GM18499 (cell line): Measurements from ENCODE around the gene MSL3.

Source experiments
- ATAC-seq: cut with Tn5 transposase; IDR thresholded peaks from one replicate; pipeline ENCODE4 v1.9.1; 2021; ENCODE audit warnings: moderate number of reproducible peaks; ENCODE audit not compliant: insufficient read depth, unreplicated experiment

MSL3 gene

DNA sequence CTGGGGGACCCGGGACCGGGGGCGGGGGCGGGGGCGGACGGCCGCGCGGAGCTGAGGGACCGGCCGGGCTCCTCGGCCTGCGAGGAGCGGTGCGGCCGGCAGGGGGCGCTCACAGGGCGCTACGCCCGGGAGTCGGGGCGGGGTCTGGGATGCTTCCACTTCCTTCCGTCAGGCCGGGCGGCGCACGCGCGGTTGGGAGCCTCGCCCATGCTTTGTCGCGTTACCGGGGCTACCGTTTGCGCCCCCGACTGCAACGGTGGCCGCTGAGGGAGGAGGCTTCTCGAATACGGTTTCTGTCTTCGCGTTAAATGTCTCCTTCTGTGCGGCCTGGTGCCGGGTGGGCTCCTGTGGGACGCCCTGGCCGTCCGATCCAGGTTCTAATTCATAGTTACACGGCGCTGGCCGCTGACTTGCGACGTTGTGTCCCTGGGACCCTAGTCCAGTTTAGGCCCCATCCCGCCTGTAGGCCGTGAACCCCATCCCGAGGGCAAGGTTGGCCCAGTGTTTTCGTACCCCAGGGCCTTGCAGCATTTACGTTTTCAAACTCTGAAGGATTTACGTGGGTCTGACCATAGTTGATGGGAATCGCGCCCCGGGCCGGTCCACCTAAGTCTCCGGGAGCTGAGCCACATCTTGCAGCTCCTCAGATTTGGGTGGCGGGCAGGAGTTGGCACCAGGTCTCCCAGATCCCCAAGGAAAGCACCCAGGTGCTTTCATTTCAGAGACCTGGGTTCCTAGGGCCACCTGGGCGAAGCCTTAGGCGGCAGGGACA lies 549 bp downstream of the MSL3 start:
- ATAC-seq = no peak

DNA sequence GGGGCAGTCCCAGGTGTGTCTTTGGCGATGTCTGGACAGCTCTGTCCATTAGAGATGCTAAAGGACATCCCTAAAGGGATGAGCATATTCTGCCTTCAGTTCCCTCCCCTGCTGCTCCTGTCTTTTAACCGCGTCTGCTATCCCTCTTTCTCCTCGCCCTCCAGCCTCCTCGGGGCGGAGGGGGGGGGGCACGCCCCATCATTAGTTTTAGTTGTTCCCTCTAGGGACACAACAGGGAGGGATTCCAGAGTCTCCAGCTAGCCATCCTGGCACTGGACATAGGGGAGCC lies 1.1 kb downstream of the MSL3 start:
- no peak for ATAC-seq

DNA sequence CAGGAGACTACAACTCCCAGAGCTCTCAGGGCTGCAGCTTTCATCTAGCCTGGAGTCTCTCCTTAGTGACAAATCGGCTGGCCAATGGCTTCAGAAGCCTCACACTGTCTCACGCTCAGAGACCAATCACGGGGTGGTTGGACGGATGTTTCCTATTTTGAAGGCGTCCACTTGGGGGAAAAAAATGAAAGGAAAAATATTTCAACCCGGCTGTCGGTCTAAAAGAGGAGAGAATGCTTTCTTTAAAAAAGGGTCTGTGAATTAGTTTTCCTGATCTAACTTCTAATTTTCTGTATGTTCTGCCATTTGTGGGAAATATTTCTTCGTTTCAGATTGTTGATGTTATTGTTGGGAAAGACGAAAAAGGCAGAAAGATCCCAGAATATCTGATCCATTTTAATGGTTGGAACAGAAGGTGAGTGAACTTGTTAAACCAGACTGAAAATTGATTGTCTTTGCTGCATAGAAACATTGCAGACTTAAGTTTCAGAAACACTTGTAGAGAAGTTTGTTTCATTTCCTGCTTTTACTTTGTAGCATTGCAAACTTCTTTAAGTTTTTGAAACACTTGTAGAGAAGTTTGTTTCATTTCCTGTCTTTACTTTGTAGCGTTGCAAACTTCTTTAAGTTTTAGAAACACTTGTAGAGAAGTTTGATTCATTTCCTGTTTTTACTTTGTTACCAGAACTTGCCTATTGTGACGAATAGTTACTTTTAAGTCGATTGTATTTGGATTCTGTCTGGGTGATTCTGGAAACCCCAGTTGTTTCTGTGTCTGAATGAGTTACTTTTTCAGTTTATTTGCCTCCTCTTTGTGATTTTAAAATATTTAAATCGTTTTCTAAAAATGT lies 1.6 kb downstream of the MSL3 start:
- peak; percentile 68 for ATAC-seq

DNA sequence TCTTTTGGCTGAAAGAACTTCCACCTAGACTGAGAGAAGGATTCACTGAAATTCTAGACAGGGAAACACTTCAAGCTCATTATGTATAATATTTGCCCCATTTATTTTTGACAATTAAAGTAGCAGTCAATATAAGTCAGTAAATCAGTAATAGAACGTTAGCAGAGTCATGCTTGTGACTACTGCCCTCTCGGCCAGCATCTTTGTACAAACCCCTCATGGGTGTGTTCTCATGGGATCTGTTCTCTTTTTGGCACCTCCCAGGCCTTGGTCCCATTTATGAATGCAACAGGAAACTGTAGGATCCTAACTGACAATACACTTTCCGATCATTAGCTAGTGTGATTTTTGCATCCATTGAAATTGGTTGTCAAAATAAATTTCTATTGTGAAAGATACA lies 2.9 kb downstream of the MSL3 start:
- no peak for ATAC-seq

DNA sequence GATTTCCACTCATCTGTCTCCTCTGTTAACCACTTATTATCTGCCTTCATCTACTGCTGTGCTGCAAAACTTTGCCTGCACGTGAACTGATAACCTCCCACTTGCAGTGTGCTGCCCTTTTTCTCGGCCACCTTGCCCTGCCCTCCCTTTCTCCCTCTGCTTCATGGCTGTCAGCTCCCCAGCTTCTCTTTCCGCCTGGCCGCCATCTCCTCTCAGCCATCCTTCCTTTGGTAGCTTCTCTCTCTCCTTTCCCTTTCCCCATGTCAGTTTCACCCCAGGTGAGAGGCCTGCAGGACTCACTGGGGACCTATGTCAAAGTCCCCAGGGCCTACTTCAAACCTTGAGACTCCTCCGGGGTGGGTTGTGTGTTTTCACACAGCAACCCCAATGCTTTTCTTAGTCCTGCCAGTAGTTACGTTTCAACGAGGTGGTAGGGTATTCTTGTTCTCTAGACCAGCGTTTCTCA lies 6.6 kb downstream of the MSL3 start:
- no peak for ATAC-seq

DNA sequence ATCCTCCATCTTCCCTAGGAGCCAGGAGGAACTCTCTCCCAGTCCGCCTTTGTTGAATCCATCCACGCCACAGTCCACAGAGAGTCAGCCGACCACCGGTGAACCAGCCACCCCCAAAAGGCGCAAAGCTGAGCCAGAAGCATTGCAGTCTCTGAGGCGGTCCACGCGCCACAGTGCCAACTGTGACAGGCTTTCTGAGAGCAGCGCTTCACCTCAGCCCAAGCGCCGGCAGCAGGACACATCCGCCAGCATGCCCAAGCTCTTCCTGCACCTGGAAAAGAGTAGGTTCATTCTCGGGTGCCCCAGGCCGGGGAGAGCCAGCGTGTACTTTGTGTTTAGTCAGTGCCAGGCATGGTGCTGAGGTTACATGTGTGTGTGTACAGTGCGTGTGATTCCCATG lies 7.4 kb downstream of the MSL3 start:
- no peak for ATAC-seq

DNA sequence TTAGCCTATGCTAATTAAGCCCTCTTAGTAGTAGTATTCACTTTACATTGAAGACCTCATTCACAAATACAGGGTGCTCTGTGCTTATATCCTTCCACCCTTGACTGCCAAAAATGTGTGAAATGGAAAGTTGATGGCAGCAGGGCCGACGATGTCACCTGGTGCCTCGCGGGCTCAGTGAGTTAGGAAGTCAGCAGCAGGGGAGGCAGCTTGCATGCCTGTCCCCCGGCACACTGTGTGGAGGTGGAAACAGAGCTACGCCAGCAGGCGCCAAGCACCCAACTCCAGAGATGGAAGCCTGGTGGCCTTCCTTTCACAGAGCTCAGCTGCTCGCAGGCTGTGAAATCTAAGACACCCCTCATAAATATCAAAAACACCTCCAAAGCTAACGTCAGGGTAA lies 8.4 kb downstream of the MSL3 start:
- no peak for ATAC-seq

DNA sequence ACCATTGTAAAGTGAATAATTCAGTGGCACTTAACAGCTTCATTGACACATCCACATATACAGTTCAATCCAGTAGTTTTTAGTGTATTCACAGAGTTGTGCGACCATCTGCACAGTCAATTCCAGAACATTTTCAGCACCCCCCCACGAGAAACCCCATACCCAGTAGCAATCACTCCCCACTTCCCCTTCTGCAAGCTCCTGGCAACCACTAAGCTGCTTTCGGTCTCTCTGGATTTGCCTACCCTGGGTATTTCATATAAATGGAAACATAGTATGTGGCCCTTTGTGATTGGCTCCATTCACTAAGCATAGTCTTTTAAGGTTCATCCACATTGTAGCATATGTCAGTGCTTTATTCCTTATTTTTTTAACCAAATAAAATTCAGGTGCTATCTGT lies 10.0 kb downstream of the MSL3 start:
- ATAC-seq = peak; percentile 39

DNA sequence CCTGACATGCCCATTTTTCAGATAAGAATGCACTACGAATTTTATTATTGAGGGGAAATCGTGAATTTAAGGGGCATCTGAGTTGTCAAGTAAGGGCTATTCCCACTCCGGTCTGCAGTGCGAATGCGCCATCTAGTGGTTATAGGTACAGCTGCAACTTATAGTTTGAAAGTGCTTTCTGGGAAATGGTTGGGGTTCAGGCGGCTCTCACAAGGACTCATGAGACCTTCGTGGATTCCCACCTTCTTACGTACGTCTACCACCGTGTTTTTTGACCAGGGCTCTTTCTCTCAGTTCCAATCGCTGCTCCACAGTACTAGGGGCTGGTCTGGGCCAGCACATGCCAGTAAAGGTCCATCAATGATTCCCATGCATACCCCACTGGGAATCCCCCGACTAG lies 12.3 kb downstream of the MSL3 start:
- ATAC-seq = peak; percentile 68

DNA sequence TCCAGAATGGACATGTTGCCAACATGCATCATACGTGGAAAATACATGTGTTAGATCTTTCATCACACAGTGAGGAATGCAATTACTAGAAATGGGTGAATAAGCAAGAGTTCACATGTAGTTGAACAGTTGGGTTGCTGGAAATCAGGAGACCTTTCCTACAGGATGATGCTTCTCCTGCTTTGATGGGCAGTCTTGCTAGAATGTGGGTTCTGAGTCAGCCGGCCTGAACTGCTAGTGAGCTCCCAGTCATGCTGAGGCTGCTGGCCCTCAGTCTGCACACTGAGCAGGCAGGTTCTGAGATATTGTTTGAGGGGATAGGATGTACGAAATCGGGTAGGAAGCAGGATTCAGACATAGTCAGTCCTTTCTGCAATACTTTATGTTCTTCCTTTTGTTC lies 20.2 kb downstream of the MSL3 start:
- no peak for ATAC-seq

DNA sequence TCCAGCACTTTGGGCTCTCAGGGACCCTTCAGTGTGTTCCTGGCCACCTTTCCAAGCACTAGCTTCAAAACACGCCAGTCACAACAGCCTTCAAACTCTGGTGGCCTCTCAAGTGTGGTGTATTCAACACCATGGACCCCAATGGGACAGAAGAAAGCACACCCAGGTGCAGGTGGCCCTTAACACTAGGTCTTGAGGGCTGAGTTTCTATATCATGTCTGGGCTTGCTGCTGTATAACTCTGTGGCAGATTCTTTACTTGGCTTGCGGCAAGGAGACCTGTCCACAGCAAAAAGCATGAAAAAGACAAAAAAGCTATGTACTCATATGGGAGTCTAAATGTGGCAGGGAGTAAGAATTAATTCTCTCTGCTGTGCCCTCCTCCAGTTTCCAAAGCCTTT lies 23.1 kb downstream of the MSL3 start:
- no peak for ATAC-seq

DNA sequence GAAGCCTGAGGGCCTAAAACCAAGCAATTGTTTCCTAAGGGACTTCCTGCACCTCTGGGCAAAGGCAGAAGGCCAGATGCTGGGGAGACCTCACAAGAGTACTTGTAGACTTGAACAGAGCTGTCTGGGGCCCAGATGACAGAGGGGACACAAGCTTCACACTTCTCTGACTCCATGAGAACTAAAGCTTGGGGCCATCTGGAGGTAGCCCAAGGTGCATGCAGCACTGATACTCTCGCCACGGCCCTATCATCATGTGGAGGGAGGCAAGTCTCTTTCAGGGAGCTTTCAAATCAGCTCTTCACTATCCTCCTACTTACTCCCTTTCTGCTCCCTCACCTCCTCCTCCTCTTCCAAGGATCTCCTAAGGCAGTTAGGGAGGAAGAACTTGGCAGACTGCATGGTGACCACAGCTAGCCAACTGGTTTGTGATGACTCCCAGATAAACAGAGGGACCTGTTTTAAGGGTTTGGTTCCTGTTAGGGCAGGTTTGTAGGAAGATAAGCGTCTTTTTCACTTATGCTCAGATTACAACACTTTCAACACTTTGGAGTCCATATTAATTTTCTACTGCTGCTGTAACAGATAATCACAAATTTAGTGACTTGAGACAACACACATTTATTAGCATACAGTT lies 23.8 kb downstream of the MSL3 start:
- ATAC-seq = no peak

DNA sequence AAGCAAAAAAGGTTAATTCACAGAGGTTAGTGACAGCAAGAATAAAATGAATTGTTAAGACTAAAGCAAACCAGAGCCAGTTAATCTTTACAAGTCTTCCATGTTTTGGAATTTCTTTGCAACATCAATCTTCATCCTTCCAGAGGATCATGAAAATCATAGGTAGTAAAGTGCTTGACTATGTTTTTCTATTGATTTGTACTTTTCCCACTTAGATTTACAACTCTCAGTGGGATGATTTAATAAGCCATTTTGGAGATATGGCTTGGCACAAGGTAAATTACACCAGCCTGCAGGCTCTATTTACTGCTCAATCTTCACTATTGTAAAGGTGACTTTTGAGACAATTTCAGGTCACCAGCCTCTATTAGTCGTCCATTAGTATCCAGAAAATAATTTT lies 26.5 kb downstream of the MSL3 start:
- ATAC-seq = no peak

DNA sequence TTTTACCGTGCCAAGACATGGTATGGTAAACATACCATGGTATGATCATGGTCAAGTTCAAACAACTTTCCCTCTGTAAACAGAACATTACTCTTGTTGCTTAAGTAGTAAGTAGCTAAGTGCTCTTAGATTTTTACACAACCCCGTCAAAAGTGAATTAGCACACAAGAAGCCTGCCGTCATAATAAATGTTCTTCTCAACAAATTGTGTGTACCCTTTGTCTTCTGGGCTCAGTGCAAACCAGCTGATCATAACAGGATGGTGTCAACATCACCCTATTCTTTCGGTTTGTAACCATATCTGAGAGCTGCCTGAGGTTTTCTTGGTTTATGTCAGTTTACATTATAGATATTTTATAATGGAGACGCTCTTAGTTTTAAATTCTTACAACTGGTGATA lies 28.8 kb downstream of the MSL3 start:
- ATAC-seq = no peak

DNA sequence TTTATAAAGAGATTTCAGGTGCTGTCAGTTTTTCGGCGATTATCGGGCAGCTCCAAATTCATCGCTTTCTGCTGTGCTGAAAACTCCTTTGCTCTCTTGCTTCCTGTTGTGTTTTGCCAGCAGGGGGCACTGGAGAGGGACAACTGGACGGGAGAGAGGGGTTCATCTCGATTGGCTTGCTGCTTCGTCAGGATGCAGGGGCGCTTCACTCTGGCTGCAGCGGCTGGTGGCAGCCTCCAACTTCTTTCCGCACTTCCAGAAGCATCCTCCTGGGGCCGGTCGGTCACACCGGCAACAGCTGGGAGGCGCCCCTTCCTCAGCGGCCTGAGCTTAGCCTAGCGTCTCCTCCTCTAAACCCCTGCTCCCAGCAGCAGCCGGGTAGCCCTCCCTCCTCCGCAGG lies 29.5 kb downstream of the MSL3 start:
- ATAC-seq = no peak

DNA sequence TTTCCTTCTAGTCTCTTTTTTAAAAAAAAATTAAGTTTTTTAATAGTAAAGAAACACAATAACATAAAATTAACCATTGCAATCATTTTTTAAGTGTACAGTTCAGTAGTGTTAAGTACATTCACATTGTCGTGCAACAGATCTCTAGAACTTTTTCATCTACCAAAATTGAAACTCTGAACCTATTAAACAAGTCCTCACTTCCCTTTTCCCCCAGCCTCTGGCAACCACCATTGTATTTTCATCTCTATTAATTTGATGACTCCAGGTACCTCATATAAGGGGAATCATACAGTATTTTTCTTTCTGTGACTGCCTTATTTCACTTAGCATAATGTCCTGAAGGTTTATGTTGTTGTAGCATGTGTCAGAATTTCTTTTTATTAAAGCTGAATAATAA lies 31.8 kb downstream of the MSL3 start:
- ATAC-seq = peak; percentile 32

DNA sequence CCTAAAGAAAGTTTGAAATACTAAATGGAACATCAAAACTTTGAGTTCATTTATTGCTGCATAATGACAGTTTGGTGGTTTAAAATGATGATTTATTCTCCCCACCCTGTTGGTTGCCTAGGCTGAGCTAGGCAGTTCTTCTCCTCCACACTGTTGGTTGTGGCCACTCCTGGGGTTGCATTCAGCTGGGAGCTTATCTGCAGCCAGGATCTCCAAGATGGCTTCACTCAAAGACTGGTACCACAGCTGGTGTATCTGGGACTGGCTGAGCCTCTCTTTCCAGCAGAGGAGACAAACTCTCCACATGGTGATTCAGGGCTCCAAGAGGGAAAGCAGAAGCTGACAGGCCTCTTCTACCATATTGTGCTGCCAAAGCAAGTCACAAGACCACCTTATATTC lies 33.1 kb downstream of the MSL3 start:
- no peak for ATAC-seq

DNA sequence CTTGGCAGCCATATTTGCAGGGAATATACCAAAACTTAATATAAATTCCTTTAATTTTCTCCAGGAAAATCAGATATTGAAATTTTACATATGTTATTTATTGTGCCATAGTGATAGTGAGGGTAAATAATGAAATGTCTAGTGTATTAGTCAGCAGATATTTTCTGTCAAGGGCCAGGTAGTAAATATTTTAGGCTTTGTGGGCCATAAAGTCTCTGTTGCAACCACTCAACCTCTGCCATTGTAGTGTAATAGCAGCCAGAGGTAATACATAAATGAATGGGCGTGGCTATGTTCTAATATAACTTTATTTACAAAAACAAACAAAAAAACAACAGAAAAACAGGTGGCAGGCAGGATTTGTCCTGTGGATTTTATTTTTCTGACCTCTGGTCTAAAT lies 33.5 kb downstream of the MSL3 start:
- ATAC-seq = no peak

DNA sequence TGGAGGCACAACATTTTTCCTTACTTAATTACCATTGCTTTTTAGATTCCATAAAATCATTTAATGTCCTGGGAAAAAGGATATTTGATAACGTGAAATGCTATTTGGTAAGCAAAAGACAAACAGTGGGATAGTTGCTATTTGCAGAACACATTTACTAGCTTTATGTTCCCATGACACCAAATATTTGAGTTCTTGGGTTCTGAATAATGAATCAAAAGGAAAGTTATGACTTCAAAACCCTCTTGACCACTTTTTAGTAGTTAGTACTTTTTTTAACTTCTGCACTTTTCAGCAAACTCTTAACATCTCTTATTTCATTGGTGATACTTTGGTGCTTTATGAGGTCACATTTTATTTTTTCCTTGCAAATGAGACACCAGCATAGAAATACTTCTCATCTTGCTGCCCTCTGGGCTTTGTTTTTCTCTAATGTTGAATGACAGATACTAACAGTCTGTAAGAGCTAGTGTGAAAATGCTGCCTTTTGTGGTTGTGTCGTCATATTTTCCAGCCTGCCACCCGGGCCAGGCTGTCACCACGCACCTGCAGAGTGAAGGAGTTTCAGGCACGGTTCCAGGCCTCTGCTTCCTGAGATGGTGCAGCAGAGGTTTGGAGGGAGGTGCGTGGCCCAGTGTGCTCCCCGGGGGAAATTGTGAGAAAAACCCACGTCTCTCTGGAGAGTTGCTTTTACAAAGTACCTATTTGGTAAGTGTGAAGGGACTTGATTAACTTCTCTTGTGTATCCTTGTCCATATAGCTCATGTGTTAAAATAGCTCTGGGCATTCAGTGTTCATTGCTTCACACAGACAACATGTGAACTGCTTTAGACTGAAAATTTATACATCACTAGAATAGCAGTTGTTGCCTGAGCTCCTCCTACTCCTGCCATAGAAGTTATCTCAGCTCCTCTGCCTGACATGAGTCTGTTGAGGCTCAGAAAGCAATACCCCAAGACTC lies 34.7 kb downstream of the MSL3 start:
- ATAC-seq = peak; percentile 82

DNA sequence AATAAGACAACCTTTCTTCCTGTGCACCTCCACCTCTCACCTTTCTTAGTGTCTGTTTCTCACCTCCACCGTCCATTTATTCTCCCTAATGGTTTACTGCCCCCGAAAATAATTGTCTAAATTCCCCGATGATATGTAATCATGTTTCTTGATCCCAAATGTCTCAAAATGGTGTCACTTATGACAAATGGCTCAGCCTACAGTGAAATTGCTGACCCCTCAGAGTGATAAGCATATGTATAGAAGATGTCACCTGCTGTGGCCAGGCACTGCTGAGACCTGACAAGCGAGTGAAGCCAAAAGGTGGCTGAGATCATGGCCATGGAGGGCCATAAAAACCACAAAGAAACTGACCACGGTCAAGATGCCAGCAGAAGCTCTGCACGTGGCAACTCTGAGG lies 35.7 kb downstream of the MSL3 start:
- no peak for ATAC-seq
